Measurements from ENCODE around the gene ZSWIM5. TPM values are rescaled to one million over a fixed set of nuclear protein-coding genes. Genes with fewer than 3 reads are reported as not detected.

Gene ZSWIM5
- total and polyA plus RNA-seq, 2 of the 8 experiments (the other 6 are each of a cell fraction or from before 2014, with no cell fraction given), result 2.5 to 3.9 TPM

- Histone ChIP-seq H4K20me1 (replicated peaks in 1 of 2; ENCODE audit: control insufficient read depth in 1 of 2, insufficient read depth in 2 of 2, low read length in 2 of 2) (no peaks in the 10 kb centered on the region), H2BK12ac (ENCODE audit: low read depth, low read length) (no peak overlapping the region), H2AFZ (ENCODE audit: low read length) (peak overlapping the region; percentile 77), H2BK20ac (ENCODE audit: low read length) (no peak overlapping the region), H3K4me3 (ENCODE audit: extremely low read depth in 1 of 4, insufficient read depth in 2 of 4, low read depth in 3 of 4, low read length in 4 of 4) (peak overlapping the region; percentile 41 to 90 (median 63)), H3K79me2 (ENCODE audit: control insufficient read depth in 1 of 2, insufficient read depth in 2 of 2, low read length in 2 of 2) (no peaks in the 10 kb centered on the region), H3K23me2 (ENCODE audit: low read depth, low read length) (peaks cover 11% of the 10 kb centered on the region; the same call in 1 of the 2 replicates), H3K27ac (ENCODE audit: low read depth, low read length) (no peak overlapping the region), H3K23ac (ENCODE audit: insufficient read length) (no peak overlapping the region), H3K9ac (replicated peaks in 1 of 4; ENCODE audit: extremely low read depth in 1 of 4, low read depth in 3 of 4, low read length in 3 of 4) (peak overlapping the region in 1 of 4 experiments; percentile 47; a peak in 1 of 7 replicates), H3K27me3 (replicated peaks in 1 of 4; ENCODE audit: control insufficient read depth in 3 of 4, extremely low read depth in 1 of 4, insufficient read depth in 3 of 4, low read length in 3 of 4) (peaks cover 2 to 25% (median 17%) of the 10 kb centered on the region in 4 experiments), H2AK5ac (ENCODE audit: low read depth, low read length) (no peak overlapping the region), H3K4me1 (replicated peaks in 1 of 4; ENCODE audit: control insufficient read depth in 3 of 4, insufficient read depth in 4 of 4, low read length in 3 of 4) (no peaks in the 10 kb centered on the region; a peak in 1 of 7 replicates), H2BK120ac (replicated peaks; ENCODE audit: low read depth, low read length) (no peak overlapping the region), H4K91ac (replicated peaks; ENCODE audit: insufficient read length, low read length) (no peak overlapping the region), H3K4ac (replicated peaks; ENCODE audit: insufficient read length, low read depth, low read length) (no peak overlapping the region), H2BK5ac (ENCODE audit: low read depth, low read length) (no peak overlapping the region), H3K14ac (ENCODE audit: insufficient read length) (no peak overlapping the region), H3K56ac (replicated peaks; ENCODE audit: insufficient read length, low read depth, low read length) (no peak overlapping the region), H3K4me2 (ENCODE audit: insufficient read depth in 1 of 2, low read depth in 2 of 2, low read length in 2 of 2) (peak overlapping the region; percentile 81 to 89), H2BK15ac (ENCODE audit: low read length) (no peak overlapping the region), H3K36me3 (ENCODE audit: control insufficient read depth in 2 of 4, insufficient read depth in 4 of 4, low read length in 3 of 4) (no peaks in the 10 kb centered on the region), H3K79me1 (ENCODE audit: low read depth, low read length) (no peaks in the 10 kb centered on the region), H3K18ac (ENCODE audit: extremely low read depth, low read length) (no peak overlapping the region), H4K5ac (ENCODE audit: insufficient read length, low read depth, low read length) (no peak overlapping the region), H3K9me3 (ENCODE audit: insufficient read depth in 2 of 2, low read depth in 1 of 2, low read length in 1 of 2) (no peaks in the 10 kb centered on the region), H4K8ac (ENCODE audit: extremely low read depth, insufficient read depth, low read length) (no peak overlapping the region; the same call in 1 of the 2 replicates)
- ChIA-PET POLR2A (ENCODE audit: partially characterized antibody) (interaction anchor here (0.7 to 2.9 kb wide), 7 partner anchors 8 to 195 kb away, joined by 3 to 13 read pairs (median 5); partner anchors contain the start of genes HECTD3, MUTYH and UROD), CTCF (ENCODE audit: partially characterized antibody) (interaction anchor here (0.6 to 2.2 kb wide), 6 partner anchors 13 to 339 kb away, joined by 3 to 7 read pairs (median 3); no protein-coding TSS in a partner anchor)
- peak; percentile 30 for TF ChIP-seq EZH2 (IDR thresholded peaks at IDR 0.05; ENCODE audit: low read depth, low read length, severe bottlenecking)
- no peak for TF ChIP-seq TAF1 (IDR thresholded peaks at IDR 0.05; ENCODE audit: low read depth, low read length)
- TF ChIP-seq KDM1A (IDR thresholded peaks at IDR 0.05; ENCODE audit: borderline replicate concordance, low read length), result no peak
- TF ChIP-seq RNF2 (IDR thresholded peaks at IDR 0.05; ENCODE audit: borderline replicate concordance, low read depth, low read length, missing control alignments, poor library complexity, severe bottlenecking), result no peak
- no peak for TF ChIP-seq CBX8 (IDR thresholded peaks at IDR 0.05; ENCODE audit: borderline replicate concordance, low read depth, low read length)
- peak; percentile 16 for TF ChIP-seq CTBP2 (IDR thresholded peaks at IDR 0.05; ENCODE audit: borderline replicate concordance, insufficient read depth, insufficient read length, low read length)
- FAIRE-seq, result no peak
- no peak for DNase-seq (ENCODE audit: low read depth in 1 of 2, low spot score in 2 of 2)
- 21% methylated on average over 18 of the region's 18 CpGs; no CpG with 5 or more reads in 1 of the 2 experiments for WGBS, 2 experiments (ENCODE audit: extremely low coverage in 1 of 2, insufficient coverage in 1 of 2, insufficient read length in 1 of 2, insufficient replicate concordance in 2 of 2, low coverage in 1 of 2, low lambda C conversion rate in 2 of 2, missing lambda C conversion rate in 1 of 2)
Observed at GRCh38 chr1:45206808-45207623, 611 bp upstream of the ZSWIM5 start.
